CD1c-positive myeloid dendritic cell (primary cell): ENCODE results near the gene CAPZB.
A peak's percentile ranks its signal among the peaks of the same experiment; 100 is the strongest.

ENCODE experiments used
- DNase-seq: peaks from one replicate; pipeline ENCODE4 v3.0.0-alpha.2; 2016; ENCODE audit errors: extremely low spot score

Gene CAPZB

GRCh38 chr1:19405761-19406487, 79.4 kb downstream of the CAPZB start:
- no peak for DNase-seq

GRCh38 chr1:19405195-19405760, 80.1 kb downstream of the CAPZB start:
- no peak for DNase-seq

GRCh38 chr1:19404748-19405147, 80.6 kb downstream of the CAPZB start:
- DNase-seq: no peak

- no peak for DNase-seq
Measured at GRCh38 chr1:19403256-19403655, 82.1 kb downstream of the CAPZB start.

GRCh38 chr1:19402031-19402813, 83.1 kb downstream of the CAPZB start:
- no peak for DNase-seq

- DNase-seq: no peak
Measured at GRCh38 chr1:19401535-19401889, 83.8 kb downstream of the CAPZB start.

GRCh38 chr1:19400875-19401534, 84.3 kb downstream of the CAPZB start:
- DNase-seq: no peak

- no peak for DNase-seq
Measured at GRCh38 chr1:19400192-19400611, 85.1 kb downstream of the CAPZB start.

- DNase-seq: peak; percentile 72
Measured at GRCh38 chr1:19398309-19398760, 87.0 kb downstream of the CAPZB start.

GRCh38 chr1:19397217-19397945, 88.0 kb downstream of the CAPZB start:
- peak; percentile 11 for DNase-seq

- no peak for DNase-seq
Measured at GRCh38 chr1:19396280-19396679, 89.1 kb downstream of the CAPZB start.

- DNase-seq: no peak
Measured at GRCh38 chr1:19395678-19396192, 89.6 kb downstream of the CAPZB start.

- DNase-seq: no peak
Measured at GRCh38 chr1:19393046-19393445, 92.3 kb downstream of the CAPZB start.

GRCh38 chr1:19392221-19392620, 93.1 kb downstream of the CAPZB start:
- DNase-seq: no peak

- no peak for DNase-seq
Measured at GRCh38 chr1:19391596-19391981, 93.8 kb downstream of the CAPZB start.

GRCh38 chr1:19390901-19391595, 94.3 kb downstream of the CAPZB start:
- peak; percentile 57 for DNase-seq

GRCh38 chr1:19390166-19390850, 95.0 kb downstream of the CAPZB start:
- no peak for DNase-seq

GRCh38 chr1:19388980-19389379, 96.4 kb downstream of the CAPZB start:
- DNase-seq: no peak

GRCh38 chr1:19387045-19387467, 98.3 kb downstream of the CAPZB start:
- DNase-seq: no peak
